Measurements from ENCODE around the gene ZNF136. TPM values are rescaled to one million over a fixed set of nuclear protein-coding genes. Genes with fewer than 3 reads are reported as not detected.

ZNF136 gene
- total and polyA plus RNA-seq, 10 of the 15 experiments (the other 5 are each of a cell fraction or from before 2014, with no cell fraction given) = 2.8 to 7.8 (median 6.7) TPM

GRCh38 chr19:12229990-12230389 lies 67.1 kb downstream of the ZNF136 start:
- no peak overlapping the region for H2AFZ ChIP-seq (ENCODE audit: control insufficient read depth, low read depth, low read length)
- BruUV-seq (replicated peaks) = no TSS peak
- POLR2A ChIA-PET = no interaction called here
- DNase-seq (ENCODE audit: low read depth, low spot score) (no peak), FAIRE-seq (no peak), ATAC-seq (no peak)
- H3K9me3 ChIP-seq (replicated peaks; ENCODE audit: control insufficient read depth, insufficient read depth, low read length) = peaks cover 6% of the 10 kb centered on the region; the same call in 2 of the 3 replicates
- H3K4me3 ChIP-seq = no peak overlapping the region
- WGBS (ENCODE audit: insufficient coverage, insufficient replicate concordance, low lambda C conversion rate, missing lambda C conversion rate) = 52% methylated on average over 3 of the region's 3 CpGs
- in situ Hi-C loops (cut with MboI) = no loop called here
- no peaks in the 10 kb centered on the region for H3K27me3 ChIP-seq (replicated peaks in 1 of 2; ENCODE audit: control insufficient read depth in 2 of 2, insufficient read depth in 2 of 2, low read length in 1 of 2)
- CTCF ChIA-PET = no interaction called here
- RAD21 ChIA-PET (ENCODE audit: unreplicated experiment) = no interaction called here
- SMC1A ChIA-PET (ENCODE audit: uncharacterized antibody, unreplicated experiment) = no interaction called here
- no peaks in the 10 kb centered on the region for H3K4me1 ChIP-seq (ENCODE audit: control insufficient read depth, insufficient read depth, low read length)
- no peaks in the 10 kb centered on the region for H3K36me3 ChIP-seq (ENCODE audit: control insufficient read depth in 2 of 2, insufficient read depth in 2 of 2, low read length in 1 of 2)
- intact Hi-C loops (cut with micrococcal nuclease; ENCODE audit: unreplicated experiment) = no loop called here
- TF ChIP-seq TARDBP (IDR thresholded peaks at IDR 0.05; ENCODE audit: borderline replicate concordance) (no peak), NR2F1 (conservative IDR thresholded peaks at IDR 0.05) (no peak), MTA3 (IDR thresholded peaks at IDR 0.05; ENCODE audit: borderline replicate concordance, low read length) (no peak), POLR2AphosphoS2 (IDR thresholded peaks at IDR 0.05; ENCODE audit: low read depth, low read length) (no peak), NR2C1 (IDR thresholded peaks at IDR 0.05) (no peak), MYC (IDR thresholded peaks at IDR 0.05; ENCODE audit: insufficient read depth, insufficient read length, insufficient replicate concordance, low read length, severe bottlenecking) (no peak), TCF3 (IDR thresholded peaks at IDR 0.05; ENCODE audit: borderline replicate concordance, insufficient read depth, low read depth, low read length) (no peak), MEF2A (IDR thresholded peaks at IDR 0.05; ENCODE audit: insufficient read depth, low read depth, low read length) (no peak), ZNF592 (IDR thresholded peaks at IDR 0.05) (no peak), ZNF217 (IDR thresholded peaks at IDR 0.05) (no peak), ZNF622 (IDR thresholded peaks at IDR 0.05) (no peak), ETV6 (conservative IDR thresholded peaks at IDR 0.05 in 1 of 2, IDR thresholded peaks at IDR 0.05 in 1 of 2; ENCODE audit: borderline replicate concordance in 1 of 2, low read depth in 1 of 2) (no peak), CHD1 (IDR thresholded peaks at IDR 0.05; ENCODE audit: low read depth, low read length) (no peak), NFYB (IDR thresholded peaks at IDR 0.05; ENCODE audit: insufficient read depth, low read depth, low read length) (no peak), SMARCA5 (IDR thresholded peaks at IDR 0.05) (no peak), RCOR1 (conservative IDR thresholded peaks at IDR 0.05; ENCODE audit: low read depth, low read length) (no peak), ZBTB33 (IDR thresholded peaks at IDR 0.05) (no peak), RFX5 (IDR thresholded peaks at IDR 0.05; ENCODE audit: low read depth, low read length) (no peak), NFXL1 (IDR thresholded peaks at IDR 0.05; ENCODE audit: borderline replicate concordance) (no peak)
- no peaks in the 10 kb centered on the region for H4K20me1 ChIP-seq (ENCODE audit: control insufficient read depth, insufficient read depth)
- H3K79me2 ChIP-seq (ENCODE audit: control insufficient read depth, insufficient read depth, low read length) = no peaks in the 10 kb centered on the region
- no peak overlapping the region for H3K4me2 ChIP-seq (ENCODE audit: control insufficient read depth, insufficient read depth)
- H3K9ac ChIP-seq (ENCODE audit: control insufficient read depth, insufficient read depth, low read length) = no peak overlapping the region
- H3K27ac ChIP-seq (ENCODE audit: control insufficient read depth, insufficient read depth) = no peak overlapping the region
